Measurements from ENCODE around the gene FHL1. TPM values are rescaled to one million over a fixed set of nuclear protein-coding genes. Genes with fewer than 3 reads are reported as not detected.

Gene FHL1
- total RNA-seq, 1 donor from 2014 or later = 772 TPM

- ATAC-seq = no peak
- DNase-seq = no peak
- intact Hi-C loops (cut with micrococcal nuclease) = no loop called here
Measured at GRCh38 chrX:136202889-136203288, 55.6 kb downstream of the FHL1 start.

DNA sequence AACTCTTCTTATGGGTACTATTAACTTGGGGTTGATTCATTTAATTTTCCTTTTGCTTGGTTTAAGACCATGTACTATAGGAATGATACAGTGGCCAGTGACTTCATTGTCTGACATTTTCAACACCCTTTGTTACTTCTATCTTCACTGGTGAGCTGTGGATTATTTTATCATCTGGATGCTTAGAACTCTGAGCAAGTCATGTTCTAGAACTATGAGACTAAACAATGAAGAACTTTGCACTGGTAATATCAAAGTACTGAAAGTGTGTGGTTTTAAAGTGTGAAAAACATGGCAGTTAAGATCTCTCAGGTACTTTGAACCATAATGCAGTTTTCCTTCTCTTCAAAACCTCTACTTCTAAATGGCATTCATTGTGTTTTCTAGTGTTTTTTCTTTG, 56.1 kb downstream of the FHL1 start:
- intact Hi-C loops (cut with micrococcal nuclease) = no loop called here
- no peak for DNase-seq
- no peak for ATAC-seq

DNA sequence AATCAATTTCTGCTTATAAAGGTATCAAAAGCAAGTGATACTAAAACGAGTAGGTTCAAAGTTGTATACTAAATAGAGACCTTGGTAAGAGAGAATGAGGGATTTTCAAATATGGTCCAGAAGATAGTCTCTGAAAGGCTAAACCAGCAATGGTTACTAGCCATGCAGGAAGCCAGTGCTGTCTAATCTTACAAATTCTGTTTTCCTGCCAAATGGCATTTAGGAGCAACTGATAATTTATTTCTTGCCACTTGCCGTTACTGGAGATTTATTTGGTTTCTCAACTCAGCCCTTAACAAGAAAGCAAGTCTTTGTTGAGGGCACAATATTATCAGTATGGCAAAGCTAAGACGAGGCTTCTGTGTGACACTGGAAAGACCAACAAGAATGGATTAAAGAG, 56.6 kb downstream of the FHL1 start:
- ATAC-seq = no peak
- intact Hi-C loops (cut with micrococcal nuclease) = no loop called here
- DNase-seq = no peak

DNA sequence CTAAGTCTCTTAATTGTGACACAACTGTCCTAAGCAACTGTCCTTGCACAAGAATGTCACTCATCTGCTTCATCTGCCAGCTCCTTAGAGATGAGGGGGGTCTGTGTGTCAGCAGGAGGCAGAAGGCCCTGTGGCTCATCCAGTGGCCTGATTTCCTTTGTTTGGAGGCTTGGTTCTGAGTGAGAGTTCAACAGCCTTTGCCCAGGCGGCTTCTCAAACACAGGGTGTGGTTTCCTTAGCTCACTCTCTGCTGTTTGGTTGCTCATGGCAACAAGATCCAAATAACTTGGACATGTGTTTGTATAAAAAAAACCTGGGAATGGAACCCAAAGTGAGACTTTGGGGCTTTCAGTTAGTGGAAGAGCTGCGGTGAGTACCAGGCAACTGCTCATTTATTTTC, 57.2 kb downstream of the FHL1 start:
- intact Hi-C loops (cut with micrococcal nuclease) = no loop called here
- ATAC-seq (peak; percentile 44), DNase-seq (peak; percentile 48)

- ATAC-seq = no peak
- no peak for DNase-seq
- intact Hi-C loops (cut with micrococcal nuclease) = no loop called here
Measured at GRCh38 chrX:136205882-136206380, 58.6 kb downstream of the FHL1 start.

DNA sequence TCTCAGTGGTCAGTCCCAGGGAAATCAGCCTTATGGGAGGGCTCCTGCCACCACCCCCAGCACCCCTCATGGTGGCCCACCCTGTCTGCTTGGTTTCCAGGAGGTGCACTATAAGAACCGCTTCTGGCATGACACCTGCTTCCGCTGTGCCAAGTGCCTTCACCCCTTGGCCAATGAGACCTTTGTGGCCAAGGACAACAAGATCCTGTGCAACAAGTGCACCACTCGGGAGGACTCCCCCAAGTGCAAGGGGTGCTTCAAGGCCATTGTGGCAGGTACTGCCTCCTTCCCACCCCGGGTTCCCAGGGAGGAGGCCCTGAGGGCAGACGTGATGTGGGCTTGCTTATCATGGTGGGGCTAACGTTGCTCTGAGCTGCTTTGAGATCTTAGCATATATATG, 59.6 kb downstream of the FHL1 start:
- intact Hi-C loops (cut with micrococcal nuclease) = no loop called here

GRCh38 chrX:136207546-136207945, 60.2 kb downstream of the FHL1 start:
- intact Hi-C loops (cut with micrococcal nuclease) = no loop called here
- DNase-seq (no peak), ATAC-seq (no peak)

More for the DNA sequence above, 59.6 kb downstream of the FHL1 start:
- ATAC-seq (no peak), DNase-seq (no peak)

DNA sequence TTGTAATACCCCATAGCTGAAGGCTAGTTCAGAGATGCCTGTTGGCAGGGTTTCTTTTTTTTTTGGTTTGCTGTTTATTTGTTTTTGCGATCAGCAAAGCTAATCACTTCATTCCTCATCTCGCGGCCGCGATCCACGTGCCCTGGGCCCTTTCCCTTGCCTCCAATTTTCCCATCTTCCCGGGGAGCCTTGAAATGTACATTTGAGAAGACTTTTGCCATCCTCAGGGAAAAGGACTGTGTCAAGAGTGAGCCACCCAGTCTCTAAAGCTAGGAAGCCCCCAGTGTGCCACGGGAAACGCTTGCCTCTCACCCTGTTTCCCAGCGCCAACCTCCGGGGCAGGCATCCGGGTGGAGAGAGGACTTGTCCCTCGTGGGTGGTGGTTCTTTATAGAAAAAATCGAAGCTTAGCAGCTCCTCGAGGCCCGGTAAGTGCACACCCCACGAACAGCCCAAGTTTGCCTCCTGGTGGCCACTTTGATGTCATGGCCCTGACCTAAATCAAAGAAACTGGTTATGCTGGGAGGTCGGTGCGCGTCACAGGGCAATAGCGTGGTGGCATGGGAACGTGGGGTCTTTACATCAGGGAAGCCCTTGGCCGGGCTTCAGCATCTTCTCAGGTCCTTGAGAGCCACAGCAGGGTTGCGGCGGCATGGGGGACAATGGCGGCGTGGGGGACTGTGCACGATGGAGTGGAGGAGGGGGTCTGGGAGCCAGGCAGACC, 61.8 kb downstream of the FHL1 start:
- DNase-seq = peak; percentile 66
- peak; percentile 16 for ATAC-seq
- intact Hi-C loops (cut with micrococcal nuclease) = no loop called here

- ATAC-seq (no peak), DNase-seq (no peak)
- intact Hi-C loops (cut with micrococcal nuclease) = no loop called here
Measured at GRCh38 chrX:136209751-136210150, 62.4 kb downstream of the FHL1 start.

DNA sequence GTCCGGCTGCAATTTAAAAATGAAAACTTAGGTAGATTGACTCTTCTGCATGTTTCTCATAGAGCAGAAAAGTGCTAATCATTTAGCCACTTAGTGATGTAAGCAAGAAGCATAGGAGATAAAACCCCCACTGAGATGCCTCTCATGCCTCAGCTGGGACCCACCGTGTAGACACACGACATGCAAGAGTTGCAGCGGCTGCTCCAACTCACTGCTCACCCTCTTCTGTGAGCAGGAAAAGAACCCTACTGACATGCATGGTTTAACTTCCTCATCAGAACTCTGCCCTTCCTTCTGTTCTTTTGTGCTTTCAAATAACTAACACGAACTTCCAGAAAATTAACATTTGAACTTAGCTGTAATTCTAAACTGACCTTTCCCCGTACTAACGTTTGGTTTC, 62.9 kb downstream of the FHL1 start:
- no peak for ATAC-seq
- intact Hi-C loops (cut with micrococcal nuclease) = no loop called here
- DNase-seq = no peak

GRCh38 chrX:136210806-136211205, 63.5 kb downstream of the FHL1 start:
- ATAC-seq (no peak), DNase-seq (peak; percentile 67)

DNA sequence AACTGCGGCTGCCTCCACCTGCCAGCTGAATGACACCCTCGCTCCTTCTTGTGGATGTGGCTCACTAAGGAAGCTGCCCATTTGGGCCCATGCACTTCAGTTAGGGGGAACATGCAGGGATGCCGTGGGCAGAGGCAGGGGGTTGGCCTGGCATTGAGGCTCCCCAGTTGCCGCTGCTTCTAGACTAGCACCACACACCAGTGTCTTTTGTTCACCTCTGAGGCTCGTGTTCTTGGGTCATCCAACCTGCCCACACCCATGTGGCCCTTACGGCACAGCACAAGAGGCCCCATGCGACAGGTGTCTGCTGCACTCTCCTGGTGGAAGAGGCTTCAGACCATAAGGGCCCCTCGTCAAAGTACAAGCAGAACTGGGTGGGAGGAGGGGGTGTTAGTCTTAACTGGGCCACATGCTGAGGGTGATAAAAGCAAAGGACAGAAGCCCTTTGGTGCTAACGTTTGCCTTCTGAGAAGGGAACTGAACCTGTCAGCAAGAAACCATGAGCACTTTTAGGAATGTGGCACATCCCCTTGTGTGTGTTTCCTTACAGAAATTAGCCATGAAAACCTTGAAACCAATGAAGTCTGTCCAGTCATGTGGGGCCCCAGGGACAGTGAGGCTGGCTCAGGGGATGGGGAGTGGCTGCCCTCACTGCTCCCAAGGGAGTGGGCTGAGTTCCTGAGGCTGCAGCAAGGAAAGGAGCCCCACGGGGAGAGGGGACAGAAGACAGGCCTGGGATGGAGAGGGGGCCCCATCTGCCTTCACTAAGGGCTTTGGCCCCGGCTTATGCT, 64.6 kb downstream of the FHL1 start:
- DNase-seq = peak; percentile 29
- intact Hi-C loops (cut with micrococcal nuclease) = no loop called here
- ATAC-seq = peak; percentile 61

More at GRCh38 chrX:136210806-136211205, 63.5 kb downstream of the FHL1 start:
- intact Hi-C loops (cut with micrococcal nuclease) = no loop called here

DNA sequence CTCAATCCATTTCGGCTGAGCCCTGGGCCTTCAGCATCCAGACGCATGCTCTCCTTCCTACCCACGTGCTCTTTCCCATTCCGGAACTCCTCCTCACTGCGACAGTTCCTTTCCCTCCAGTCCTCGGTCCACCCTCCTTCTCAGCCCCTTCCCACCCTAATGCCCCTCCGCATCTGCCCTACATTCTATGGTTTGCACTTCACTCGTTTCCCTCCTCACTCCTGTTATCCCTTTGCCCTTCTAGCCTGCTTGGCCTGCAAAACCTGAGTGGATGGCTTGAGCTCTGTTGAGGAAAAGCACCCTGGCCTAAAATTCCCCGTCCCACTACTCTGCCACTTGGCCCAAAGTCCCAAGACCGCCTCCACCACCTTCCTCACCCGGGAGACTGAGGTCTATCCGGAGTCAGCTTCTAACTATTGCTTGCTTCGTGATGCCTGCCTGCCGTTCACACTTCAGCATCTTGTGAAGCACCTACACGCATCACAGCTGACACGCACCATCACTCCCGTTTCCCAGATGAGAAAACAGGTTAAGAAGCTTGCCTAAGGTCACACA, 65.3 kb downstream of the FHL1 start:
- peak; percentile 56 for ATAC-seq
- DNase-seq = no peak
- intact Hi-C loops (cut with micrococcal nuclease) = no loop called here

DNA sequence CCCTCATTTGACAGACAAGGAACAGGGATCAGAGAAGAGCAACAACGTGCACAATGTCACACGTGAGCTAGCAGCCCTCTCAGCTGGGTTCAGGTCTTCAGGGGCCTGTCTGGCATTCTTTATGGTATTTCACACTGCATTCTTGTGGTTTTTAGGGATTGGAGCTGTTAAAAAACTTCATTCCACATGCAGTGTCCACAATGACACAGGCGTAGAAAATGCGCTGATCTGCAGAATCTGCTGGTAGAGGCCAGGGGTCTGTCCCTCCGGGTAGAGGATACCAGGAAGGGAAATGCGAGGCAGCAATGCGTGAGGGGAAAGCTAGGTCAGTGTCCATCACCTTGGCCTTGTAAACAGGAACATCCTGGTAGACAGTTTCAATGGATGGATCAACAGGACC, 67.2 kb downstream of the FHL1 start:
- intact Hi-C loops (cut with micrococcal nuclease) = no loop called here
- ATAC-seq (no peak), DNase-seq (no peak)

GRCh38 chrX:136215559-136215958, 68.2 kb downstream of the FHL1 start:
- ATAC-seq (no peak), DNase-seq (no peak)
- intact Hi-C loops (cut with micrococcal nuclease) = no loop called here

DNA sequence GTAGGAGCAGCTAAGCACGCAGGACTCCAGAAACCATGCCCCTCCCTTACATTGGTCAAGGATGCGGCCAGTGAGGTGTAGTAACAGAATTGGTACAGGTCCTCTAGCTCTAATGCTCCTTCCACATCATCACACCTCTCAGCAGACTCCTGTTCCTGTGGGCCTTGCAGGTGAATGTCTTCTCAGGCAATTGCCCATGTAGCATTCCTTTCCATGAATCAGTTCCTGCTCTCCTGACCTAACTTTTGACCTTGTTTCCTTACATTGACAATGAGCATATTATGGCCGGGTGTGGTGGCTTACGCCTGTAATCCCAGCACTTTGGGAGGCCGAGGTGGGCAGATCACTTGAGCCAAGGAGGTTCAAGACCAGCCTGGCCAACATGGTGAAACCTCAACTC, 72.6 kb downstream of the FHL1 start:
- no peak for ATAC-seq
- DNase-seq = no peak
- intact Hi-C loops (cut with micrococcal nuclease) = no loop called here

GRCh38 chrX:136220540-136220939, 73.2 kb downstream of the FHL1 start:
- ATAC-seq = no peak
- intact Hi-C loops (cut with micrococcal nuclease) = no loop called here
- no peak for DNase-seq

DNA sequence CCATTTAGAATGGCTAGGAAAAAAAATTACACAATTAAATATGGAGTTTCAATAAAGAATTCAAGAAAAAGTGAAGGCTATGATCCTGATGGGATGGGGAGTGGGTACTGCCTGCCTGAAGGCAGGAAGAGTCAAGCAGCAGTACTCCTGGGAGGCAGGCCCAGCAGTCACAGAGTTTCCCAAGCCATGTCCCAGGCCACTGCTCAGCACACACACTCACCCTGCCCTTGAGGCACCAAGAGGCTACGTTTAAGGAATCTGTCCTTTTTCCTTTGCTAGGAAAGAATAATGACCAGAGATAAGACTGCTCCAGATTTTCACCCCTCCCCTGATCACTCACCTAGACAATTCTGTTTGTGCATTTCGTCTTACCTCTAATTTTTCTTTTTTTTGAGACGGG, 73.6 kb downstream of the FHL1 start:
- ATAC-seq (no peak), DNase-seq (no peak)
- intact Hi-C loops (cut with micrococcal nuclease) = no loop called here

DNA sequence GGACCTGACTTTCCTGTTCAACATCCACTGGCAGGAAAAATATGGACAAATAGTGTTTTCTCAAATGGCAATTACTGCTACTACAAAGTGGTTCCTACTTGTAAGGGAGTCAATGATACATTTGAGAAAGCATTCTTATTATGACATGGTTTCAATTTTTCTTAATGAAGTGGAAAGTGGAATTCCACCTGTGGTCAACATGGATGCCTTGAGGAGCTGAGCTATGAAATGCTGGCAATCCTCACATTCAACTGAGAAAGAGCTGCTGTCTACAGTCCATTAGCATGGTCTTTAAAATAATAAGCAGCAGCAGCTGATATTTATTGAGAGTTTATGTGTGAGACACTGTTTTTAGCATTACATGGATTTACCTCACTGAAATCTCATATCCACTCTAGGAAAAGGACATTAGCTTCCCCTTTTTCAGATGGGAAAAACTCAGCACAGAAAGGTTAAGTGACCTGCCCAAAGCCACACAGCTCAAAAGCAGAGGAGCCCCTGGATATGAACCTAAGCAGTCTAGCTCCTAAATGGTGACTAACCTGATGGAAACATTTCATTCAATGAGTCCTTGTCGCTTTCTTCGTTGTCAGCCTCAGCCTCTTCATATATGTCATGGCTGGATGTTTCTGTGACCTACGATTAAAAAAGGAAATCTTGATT, 74.6 kb downstream of the FHL1 start:
- intact Hi-C loops (cut with micrococcal nuclease) = no loop called here
- no peak for ATAC-seq
- no peak for DNase-seq

GRCh38 chrX:136227074-136227473, 79.7 kb downstream of the FHL1 start:
- DNase-seq (no peak), ATAC-seq (no peak)
- intact Hi-C loops (cut with micrococcal nuclease) = no loop called here
